Mesenchymal stem cell (in vitro differentiated cells and primary cell): ENCODE data around the gene WNT11.
A peak's percentile ranks its signal among the peaks of the same experiment; 100 is the strongest.

ENCODE experiments used
- DNase-seq: peaks from one replicate; pipeline ENCODE4 v3.0.0-alpha.2; 2013
- H2AFZ ChIP-seq: one replicate; pipeline ENCODE4 v1.6.1; 2013; ENCODE audit warnings: low read depth, mild to moderate bottlenecking, control low read depth, inconsistent platforms, low read length, moderate library complexity
- H2AK5ac ChIP-seq: 2 replicates; pipeline ENCODE4 v1.6.1; 2013; ENCODE audit warnings: low read length, moderate library complexity, mild to moderate bottlenecking, inconsistent platforms; ENCODE audit not compliant: severe bottlenecking
- H2BK120ac ChIP-seq: one replicate; pipeline ENCODE4 v1.6.1; 2013; ENCODE audit warnings: low read depth, mild to moderate bottlenecking, inconsistent platforms, low read length, moderate library complexity
- H2BK12ac ChIP-seq, 2 experiments: one replicate each; pipeline ENCODE4 v1.6.1; 2013; ENCODE audit warnings: inconsistent platforms in 2 of 2, low read length in 2 of 2, mild to moderate bottlenecking in 2 of 2, moderate library complexity in 2 of 2, control low read depth in 1 of 2
- H2BK15ac ChIP-seq: one replicate; pipeline ENCODE4 v1.6.1; 2013; ENCODE audit warnings: mild to moderate bottlenecking, low read depth, inconsistent platforms; ENCODE audit not compliant: poor library complexity, severe bottlenecking
- H2BK5ac ChIP-seq: 2 replicates; pipeline ENCODE4 v1.6.1; 2013; ENCODE audit warnings: low read depth, mild to moderate bottlenecking, low read length, control low read depth, inconsistent platforms; ENCODE audit not compliant: poor library complexity, severe bottlenecking
- H3K14ac ChIP-seq, 2 experiments: one replicate each; pipeline ENCODE4 v1.6.1; 2013; ENCODE audit warnings: inconsistent platforms in 2 of 2, low read length in 2 of 2, control low read depth in 1 of 2, mild to moderate bottlenecking in 1 of 2, moderate library complexity in 1 of 2
- H3K18ac ChIP-seq, 2 experiments: one replicate each; pipeline ENCODE4 v1.6.1; 2013; ENCODE audit warnings: inconsistent platforms in 2 of 2, low read length in 2 of 2, control low read depth in 1 of 2, low read depth in 1 of 2, mild to moderate bottlenecking in 1 of 2
- H3K23ac ChIP-seq, 2 experiments: one replicate each; pipeline ENCODE4 v1.6.1; 2013; ENCODE audit warnings: inconsistent platforms in 2 of 2, low read length in 2 of 2, mild to moderate bottlenecking in 2 of 2, moderate library complexity in 2 of 2, control low read depth in 1 of 2
- H3K27ac ChIP-seq: 2 replicates; pipeline ENCODE4 v1.5.1; 2013; ENCODE audit warnings: mild to moderate bottlenecking, moderate library complexity, low read length, control low read depth, inconsistent platforms; ENCODE audit not compliant: poor library complexity, severe bottlenecking
- H3K27me3 ChIP-seq, 2 experiments: 2 replicates each; pipeline versions ENCODE4 v1.6.1 to v1.7.0; 2013; ENCODE audit warnings: low read length in 2 of 2, mild to moderate bottlenecking in 2 of 2, moderate library complexity in 2 of 2, control low read depth in 1 of 2, inconsistent platforms in 1 of 2; ENCODE audit not compliant: control insufficient read depth in 1 of 2, insufficient read depth in 1 of 2
- H3K36me3 ChIP-seq, 2 experiments: 2 replicates each; pipeline versions ENCODE4 v1.6.1 to v1.7.0; 2013; ENCODE audit warnings: low read length in 2 of 2, control low read depth in 1 of 2, inconsistent platforms in 1 of 2, low read depth in 1 of 2, mild to moderate bottlenecking in 1 of 2; ENCODE audit not compliant: insufficient read depth in 2 of 2, control insufficient read depth in 1 of 2
- H3K4ac ChIP-seq, 2 experiments: one replicate each; pipeline ENCODE4 v1.6.1; 2013; ENCODE audit warnings: inconsistent platforms in 2 of 2, low read length in 2 of 2, mild to moderate bottlenecking in 2 of 2, moderate library complexity in 2 of 2, control low read depth in 1 of 2, low read depth in 1 of 2
- H3K4me1 ChIP-seq: 2 replicates; pipeline ENCODE4 v1.6.1; 2013; ENCODE audit warnings: low read depth, low read length, control low read depth; ENCODE audit not compliant: control insufficient read depth, insufficient read depth
- H3K4me2 ChIP-seq: 2 replicates; pipeline ENCODE4 v1.6.1; 2013; ENCODE audit warnings: low read length, mild to moderate bottlenecking, inconsistent platforms; ENCODE audit not compliant: poor library complexity, severe bottlenecking
- H3K4me3 ChIP-seq, 2 experiments: 2 replicates each; pipeline versions ENCODE4 v1.5.1 to v1.7.0; 2013; ENCODE audit warnings: low read length in 2 of 2, mild to moderate bottlenecking in 2 of 2, control low read depth in 1 of 2, low read depth in 1 of 2; ENCODE audit not compliant: insufficient read depth in 1 of 2
- H3K79me1 ChIP-seq: replicated peaks from 2 replicates; pipeline ENCODE4 v1.6.1; 2013; ENCODE audit warnings: mild to moderate bottlenecking, control low read depth, low read length, inconsistent platforms; ENCODE audit not compliant: poor library complexity, severe bottlenecking
- H3K9ac ChIP-seq: 2 replicates; pipeline ENCODE4 v1.7.0; 2013; ENCODE audit warnings: mild to moderate bottlenecking, low read length, moderate library complexity
- H3K9me3 ChIP-seq: 2 replicates; pipeline ENCODE4 v1.7.0; 2013; ENCODE audit warnings: mild to moderate bottlenecking, low read length; ENCODE audit not compliant: control insufficient read depth
- H4K8ac ChIP-seq: one replicate; pipeline ENCODE4 v1.6.1; 2013; ENCODE audit warnings: inconsistent platforms, mild to moderate bottlenecking, low read length, moderate library complexity
- H4K91ac ChIP-seq: one replicate; pipeline ENCODE4 v1.6.1; 2013; ENCODE audit warnings: mild to moderate bottlenecking, low read length, inconsistent platforms
- WGBS: methylation state at CpG from one replicate; pipeline ENCODE4 v1.1.7; 2013; ENCODE audit warnings: mixed read lengths; 5-methylcytosine and 5-hydroxymethylcytosine counted together

WNT11 gene

DNA sequence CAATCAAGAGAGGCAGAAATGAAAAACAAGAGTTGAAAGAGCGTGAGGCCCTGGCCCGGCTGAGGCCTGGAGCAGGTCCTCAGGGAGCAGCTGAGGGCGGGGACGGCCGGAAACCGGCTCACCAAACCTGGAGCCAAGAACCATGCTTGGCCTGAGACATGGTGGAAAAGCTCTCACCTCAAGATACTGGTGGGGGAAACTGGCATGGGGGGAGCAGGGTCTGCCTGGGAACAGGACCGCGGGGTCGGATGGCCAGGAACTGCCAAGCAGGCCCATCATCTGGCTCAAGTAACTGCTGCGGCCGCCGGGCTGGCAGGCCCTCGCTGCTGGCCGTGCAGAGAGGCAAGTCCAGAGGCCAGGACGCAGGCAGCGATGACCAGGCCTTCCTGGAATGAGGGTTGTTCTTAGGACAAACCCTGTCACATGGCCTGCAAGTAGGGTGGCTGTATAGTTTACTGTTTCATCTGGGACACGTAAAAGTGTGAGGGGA lies 18.9 kb upstream of the WNT11 start:
- Histone ChIP-seq H4K8ac (no peak overlapping the region), H3K79me1 (no peaks in the 10 kb centered on the region), H2BK15ac (no peak overlapping the region), H3K23ac (no peak overlapping the region), H2AFZ (no peak overlapping the region), H3K4me2 (no peak overlapping the region), H2BK120ac (no peak overlapping the region), H3K4me3 (no peak overlapping the region), H3K36me3 (no peaks in the 10 kb centered on the region), H3K27ac (no peak overlapping the region), H2BK5ac (no peak overlapping the region), H3K18ac (no peak overlapping the region), H2BK12ac (no peak overlapping the region), H3K9me3 (no peaks in the 10 kb centered on the region), H3K4me1 (no peaks in the 10 kb centered on the region), H4K91ac (no peak overlapping the region), H3K14ac (no peak overlapping the region), H3K4ac (no peak overlapping the region), H2AK5ac (no peak overlapping the region), H3K9ac (peak overlapping the region; percentile 71), H3K27me3 (peaks cover 0 to 61% of the 10 kb centered on the region in 2 experiments)
- WGBS = 86% methylated on average over 17 of the region's 17 CpGs
- DNase-seq = no peak

GRCh38 chr11:76224461-76225121 lies 18.3 kb upstream of the WNT11 start:
- no peak overlapping the region for H4K8ac ChIP-seq
- peaks cover 0 to 61% of the 10 kb centered on the region in 2 experiments for H3K27me3 ChIP-seq
- no peak overlapping the region for H2AK5ac ChIP-seq
- no peak overlapping the region for H2BK5ac ChIP-seq
- H3K9me3 ChIP-seq = no peaks in the 10 kb centered on the region
- H3K79me1 ChIP-seq = no peaks in the 10 kb centered on the region
- H3K23ac ChIP-seq = no peak overlapping the region
- no peak overlapping the region for H3K27ac ChIP-seq
- H3K4ac ChIP-seq = no peak overlapping the region
- H3K14ac ChIP-seq = no peak overlapping the region
- no peak overlapping the region for H2AFZ ChIP-seq
- no peak overlapping the region for H4K91ac ChIP-seq
- no peak overlapping the region for H2BK15ac ChIP-seq
- WGBS = 86% methylated on average over 8 of the region's 10 CpGs
- no peak for DNase-seq
- H2BK12ac ChIP-seq = no peak overlapping the region
- H3K36me3 ChIP-seq = no peaks in the 10 kb centered on the region
- peak overlapping the region; percentile 71 for H3K9ac ChIP-seq
- H3K18ac ChIP-seq = no peak overlapping the region
- H3K4me2 ChIP-seq = no peak overlapping the region
- H3K4me3 ChIP-seq = peak overlapping the region in 1 of 2 experiments; percentile 8
- no peaks in the 10 kb centered on the region for H3K4me1 ChIP-seq
- H2BK120ac ChIP-seq = no peak overlapping the region

DNA sequence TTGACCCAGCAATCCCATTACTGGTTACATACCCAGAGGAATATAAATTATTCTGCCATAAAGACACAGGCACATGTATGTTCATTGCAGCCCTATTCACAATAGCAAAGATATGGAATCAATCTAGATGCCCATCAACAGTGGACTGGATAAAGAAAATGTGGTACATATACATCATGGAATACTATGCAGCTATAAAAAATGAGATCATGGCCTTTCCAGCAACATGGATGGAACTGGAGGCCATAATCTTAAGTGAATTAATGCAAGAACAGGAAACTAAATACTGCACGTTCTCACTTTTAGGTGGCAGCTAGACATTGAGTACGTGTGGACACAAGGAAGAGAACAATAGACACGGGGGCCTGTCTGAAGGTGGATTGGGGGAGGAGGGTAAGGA lies 15.1 kb upstream of the WNT11 start:
- no peaks in the 10 kb centered on the region for H3K79me1 ChIP-seq
- no peak overlapping the region for H2BK5ac ChIP-seq
- H2BK15ac ChIP-seq = no peak overlapping the region
- no peak overlapping the region for H3K14ac ChIP-seq
- H3K4me3 ChIP-seq = no peak overlapping the region
- no peaks in the 10 kb centered on the region for H3K9me3 ChIP-seq
- no peak overlapping the region for H2BK12ac ChIP-seq
- H3K9ac ChIP-seq = no peak overlapping the region
- no peak overlapping the region for H2BK120ac ChIP-seq
- H3K4me2 ChIP-seq = no peak overlapping the region
- no peak overlapping the region for H2AFZ ChIP-seq
- H4K8ac ChIP-seq = no peak overlapping the region
- H3K27ac ChIP-seq = no peak overlapping the region
- no peak overlapping the region for H3K4ac ChIP-seq
- H3K4me1 ChIP-seq = no peaks in the 10 kb centered on the region
- H3K23ac ChIP-seq = no peak overlapping the region
- H2AK5ac ChIP-seq = no peak overlapping the region
- H3K18ac ChIP-seq = no peak overlapping the region
- H4K91ac ChIP-seq = no peak overlapping the region
- 92% methylated on average over 3 of the region's 3 CpGs for WGBS
- peaks cover 0 to 57% of the 10 kb centered on the region in 2 experiments for H3K27me3 ChIP-seq
- no peaks in the 10 kb centered on the region for H3K36me3 ChIP-seq
- no peak for DNase-seq

DNA sequence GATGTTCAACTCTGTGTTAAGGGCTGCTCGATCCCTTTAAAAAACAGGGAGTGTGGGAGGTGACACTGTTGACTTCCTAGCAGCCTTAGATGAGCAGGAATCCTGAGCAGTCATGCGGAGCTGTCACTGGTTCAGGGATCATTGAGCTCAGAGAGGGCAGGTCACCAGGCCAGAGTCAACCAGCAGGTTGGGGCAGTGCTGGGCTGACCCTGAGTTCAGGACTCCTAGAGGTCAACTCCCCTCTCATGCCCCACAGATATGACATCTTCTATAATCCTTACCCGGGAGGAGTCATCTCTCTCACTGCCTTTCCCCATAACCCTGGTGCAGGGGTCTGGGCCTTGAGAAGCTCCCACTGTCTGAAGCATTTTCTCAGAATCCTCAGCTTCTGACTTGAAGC lies 12.9 kb upstream of the WNT11 start:
- no peak overlapping the region for H4K8ac ChIP-seq
- H4K91ac ChIP-seq = no peak overlapping the region
- H3K4ac ChIP-seq = no peak overlapping the region
- H3K79me1 ChIP-seq = no peaks in the 10 kb centered on the region
- H3K14ac ChIP-seq = no peak overlapping the region
- no peak overlapping the region for H3K9ac ChIP-seq
- H3K27ac ChIP-seq = no peak overlapping the region
- H3K27me3 ChIP-seq = peaks cover 0 to 57% of the 10 kb centered on the region in 2 experiments
- H3K23ac ChIP-seq = no peak overlapping the region
- WGBS = 62% methylated on average over 3 of the region's 3 CpGs
- no peaks in the 10 kb centered on the region for H3K4me1 ChIP-seq
- H3K9me3 ChIP-seq = no peaks in the 10 kb centered on the region
- no peak overlapping the region for H2BK120ac ChIP-seq
- no peak overlapping the region for H2AK5ac ChIP-seq
- H2BK12ac ChIP-seq = no peak overlapping the region
- no peak overlapping the region for H2BK5ac ChIP-seq
- no peak for DNase-seq
- no peak overlapping the region for H2AFZ ChIP-seq
- H3K4me2 ChIP-seq = no peak overlapping the region
- no peaks in the 10 kb centered on the region for H3K36me3 ChIP-seq
- H3K18ac ChIP-seq = no peak overlapping the region
- no peak overlapping the region for H3K4me3 ChIP-seq
- no peak overlapping the region for H2BK15ac ChIP-seq
